HG03457 (cell line): ENCODE measurements around the gene TRPM3.
"Not testable (repeated sequence)": the region's sequence is repeated elsewhere in the genome, so short reads cannot be mapped to it uniquely, and the experiment has no call there.

ENCODE experiments used
- ATAC-seq: cut with Tn5 transposase; IDR thresholded peaks from one replicate; pipeline ENCODE4 v1.9.1; 2021; ENCODE audit warnings: moderate number of reproducible peaks; ENCODE audit not compliant: unreplicated experiment

Gene TRPM3

GRCh38 chr9:70677055-70677735 lies 444.2 kb downstream of the TRPM3 start:
- no peak for ATAC-seq

DNA sequence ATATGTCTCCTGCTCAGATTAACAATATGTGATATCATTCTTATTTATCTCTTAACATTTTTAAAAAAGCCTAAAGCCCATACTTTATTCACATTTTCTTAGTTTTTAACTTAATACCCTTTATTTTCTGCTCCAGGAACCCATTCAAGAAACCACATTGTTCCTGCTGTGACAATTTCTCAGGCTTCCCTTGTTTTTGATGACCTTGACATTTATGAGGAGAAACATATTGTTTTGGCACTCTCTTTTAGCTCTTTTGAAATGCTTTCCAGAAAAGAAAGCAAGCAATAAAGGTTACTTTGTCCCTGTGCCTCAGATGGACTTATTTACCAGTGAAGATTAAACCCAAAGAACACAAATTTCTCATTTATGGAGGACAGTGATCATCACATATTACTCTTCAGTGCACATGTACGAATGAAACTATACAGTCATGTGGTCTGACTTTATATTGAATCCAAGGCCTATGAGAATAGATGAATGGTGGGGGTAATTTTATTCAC lies 445.5 kb downstream of the TRPM3 start:
- no peak for ATAC-seq

- no peak for ATAC-seq
These were observed 447.6 kb downstream of the TRPM3 start for GRCh38 chr9:70673844-70674243.

GRCh38 chr9:70672161-70672649 lies 449.2 kb downstream of the TRPM3 start:
- ATAC-seq = no peak

DNA sequence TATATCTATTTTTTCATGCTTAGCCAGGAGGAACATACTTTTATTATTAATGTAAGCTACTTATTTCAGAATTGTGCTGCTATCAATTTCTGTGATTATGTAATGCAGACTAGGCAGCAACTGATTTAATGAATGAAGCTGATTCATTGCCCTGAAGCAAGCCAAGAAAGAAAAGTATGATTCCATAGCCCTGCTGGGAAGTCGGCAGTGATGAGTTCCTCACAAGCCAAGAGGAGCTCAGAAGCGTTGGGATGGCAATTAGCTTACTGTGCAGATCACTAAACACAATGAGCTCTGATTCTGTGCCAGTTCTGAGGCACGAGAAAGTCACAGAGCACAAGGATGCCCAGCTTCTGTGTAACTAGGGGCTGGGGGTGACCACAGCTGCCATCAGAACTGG lies 452.7 kb downstream of the TRPM3 start:
- ATAC-seq = no peak

DNA sequence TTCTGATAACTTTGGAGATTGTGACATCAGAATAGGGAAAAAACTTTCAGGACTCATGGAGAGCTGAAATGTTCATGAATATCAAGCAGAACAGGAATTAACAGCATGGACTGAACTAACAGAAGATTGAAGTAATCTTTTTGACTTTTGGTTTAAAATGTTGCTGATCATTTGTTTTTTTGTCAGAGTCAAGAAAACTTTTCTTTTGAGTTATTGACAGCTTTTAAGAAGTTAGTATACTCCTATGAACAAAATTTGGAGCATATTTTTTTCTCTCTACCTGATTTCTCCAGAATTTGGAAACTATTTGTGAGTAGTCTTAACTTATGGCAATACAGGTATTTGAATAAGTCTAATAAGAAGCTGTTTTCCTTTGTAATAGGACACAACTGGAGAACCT lies 462.7 kb downstream of the TRPM3 start:
- ATAC-seq = no peak

DNA sequence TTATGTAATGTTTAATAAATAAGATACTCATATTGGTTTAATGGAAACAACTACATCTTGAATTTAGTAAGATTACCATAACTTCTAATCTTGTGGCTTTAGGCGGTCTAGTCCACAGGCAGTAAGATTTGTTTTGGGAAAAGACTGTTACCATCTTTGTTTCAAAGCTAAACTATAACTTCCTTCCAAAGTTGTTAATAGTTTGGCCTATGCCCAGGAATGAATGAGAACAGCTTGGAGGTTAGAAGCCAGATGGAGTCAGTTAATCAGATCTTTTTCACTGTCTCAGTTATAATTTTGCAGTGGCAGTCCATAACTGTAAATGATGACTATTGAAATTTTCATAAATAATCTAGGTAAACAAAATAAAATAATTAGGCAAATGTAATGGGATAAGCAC lies 465.1 kb downstream of the TRPM3 start:
- ATAC-seq = no peak

- no peak for ATAC-seq
These were observed 467.3 kb downstream of the TRPM3 start for GRCh38 chr9:70654144-70654543.

DNA sequence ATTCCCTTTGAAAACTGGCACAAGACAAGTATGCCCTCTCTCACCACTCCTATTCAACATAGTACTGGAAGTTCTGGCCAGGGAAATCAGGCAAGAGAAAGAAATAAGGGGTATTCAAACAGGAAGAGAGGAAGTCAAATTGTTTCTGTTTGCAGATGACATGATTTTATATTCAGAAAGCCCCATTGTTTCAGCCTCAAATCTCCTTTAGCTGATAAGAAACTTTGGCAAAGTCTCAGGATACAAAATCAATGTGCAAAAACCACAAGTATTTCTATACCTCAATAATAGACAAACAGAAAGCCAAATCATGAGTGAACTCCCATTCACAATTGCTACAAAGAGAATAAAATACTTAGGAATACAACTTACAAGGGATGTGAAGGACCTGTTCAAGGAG lies 476.8 kb downstream of the TRPM3 start:
- ATAC-seq = not testable (repeated sequence)

DNA sequence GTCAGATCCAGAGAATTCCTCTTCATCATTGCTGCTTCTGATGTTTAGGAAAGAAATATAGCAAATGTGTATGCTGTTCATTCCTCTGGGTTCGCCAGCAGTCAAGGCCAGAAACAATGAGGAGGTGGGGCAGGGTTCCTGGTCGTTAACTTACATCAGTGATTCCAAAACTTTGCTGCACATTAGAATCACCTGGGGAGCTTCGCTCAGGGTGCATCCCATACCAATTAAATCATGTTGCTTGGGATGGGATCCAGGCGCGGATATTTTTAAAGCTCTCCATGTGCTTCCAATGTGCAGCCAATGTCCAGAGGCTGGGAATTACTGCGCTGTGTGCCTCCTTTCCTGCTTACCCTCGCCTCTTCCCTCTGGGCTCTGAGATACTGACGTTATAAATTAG lies 479.1 kb downstream of the TRPM3 start:
- ATAC-seq = no peak

- ATAC-seq = no peak
These were observed 479.8 kb downstream of the TRPM3 start for GRCh38 chr9:70641631-70642030.

DNA sequence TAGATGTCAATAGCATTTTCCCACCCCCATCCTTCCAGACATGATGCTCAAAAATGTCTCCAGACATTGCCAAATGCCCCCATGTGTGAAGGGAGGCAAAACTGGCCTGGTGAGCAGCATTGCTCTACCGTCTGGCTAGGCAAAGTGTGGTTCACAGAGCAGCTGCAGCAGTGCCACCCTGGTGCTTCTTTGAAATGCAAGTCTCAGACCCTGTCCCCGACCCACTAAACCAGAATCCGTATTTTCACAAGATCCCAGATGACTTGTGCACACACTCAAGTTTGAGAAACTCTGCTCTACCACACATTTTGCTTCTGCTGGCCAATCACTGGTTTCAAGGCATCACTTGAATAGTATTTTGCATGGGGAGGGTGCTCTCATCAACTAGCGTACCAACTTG lies 480.4 kb downstream of the TRPM3 start:
- ATAC-seq = no peak

GRCh38 chr9:70639853-70640814 lies 481.3 kb downstream of the TRPM3 start:
- ATAC-seq = no peak

DNA sequence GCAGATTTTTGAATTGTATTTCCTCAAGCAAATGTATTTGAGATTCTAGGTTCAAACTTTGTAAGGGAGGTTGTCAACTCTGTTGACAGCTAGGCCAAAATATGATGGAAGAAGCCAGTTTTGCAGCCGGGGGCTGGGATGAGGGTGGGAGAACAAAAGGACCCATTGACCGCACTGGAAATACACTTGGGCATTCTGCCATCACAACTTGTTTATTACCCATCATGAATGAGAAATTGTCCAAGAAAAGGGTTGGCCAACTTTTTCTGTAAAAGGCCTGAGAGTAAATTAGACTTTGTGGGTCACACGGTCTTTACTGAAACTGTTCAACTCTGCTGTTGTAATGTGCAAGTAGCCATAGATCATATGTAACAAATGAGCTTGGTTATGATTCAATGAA lies 485.6 kb downstream of the TRPM3 start:
- no peak for ATAC-seq

GRCh38 chr9:70634696-70635095 lies 486.7 kb downstream of the TRPM3 start:
- ATAC-seq = no peak

GRCh38 chr9:70630971-70631370 lies 490.4 kb downstream of the TRPM3 start:
- ATAC-seq = no peak

GRCh38 chr9:70629080-70629685 lies 492.2 kb downstream of the TRPM3 start:
- ATAC-seq = not testable (repeated sequence)

GRCh38 chr9:70625078-70625477 lies 496.3 kb downstream of the TRPM3 start:
- ATAC-seq = no peak

DNA sequence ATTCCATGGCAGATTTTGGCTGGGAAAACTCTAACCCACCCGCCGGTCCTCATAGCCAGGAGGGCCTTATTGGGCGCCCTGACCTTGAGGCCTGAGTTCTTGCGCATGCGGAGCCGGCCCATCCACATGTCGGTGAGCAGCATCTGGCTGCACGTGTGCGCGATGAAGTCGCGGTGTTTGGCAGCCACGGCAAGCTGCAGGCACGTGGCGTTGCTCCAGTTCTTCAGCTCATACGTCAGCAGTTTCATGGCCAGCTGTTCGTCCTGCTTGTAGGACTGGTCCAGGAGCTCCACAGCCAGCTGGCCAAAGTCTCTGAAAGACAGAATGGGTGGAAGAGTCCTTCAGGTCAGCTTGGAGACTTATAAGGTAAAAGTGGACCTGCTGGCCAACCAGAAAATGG lies 502.6 kb downstream of the TRPM3 start:
- ATAC-seq = no peak

DNA sequence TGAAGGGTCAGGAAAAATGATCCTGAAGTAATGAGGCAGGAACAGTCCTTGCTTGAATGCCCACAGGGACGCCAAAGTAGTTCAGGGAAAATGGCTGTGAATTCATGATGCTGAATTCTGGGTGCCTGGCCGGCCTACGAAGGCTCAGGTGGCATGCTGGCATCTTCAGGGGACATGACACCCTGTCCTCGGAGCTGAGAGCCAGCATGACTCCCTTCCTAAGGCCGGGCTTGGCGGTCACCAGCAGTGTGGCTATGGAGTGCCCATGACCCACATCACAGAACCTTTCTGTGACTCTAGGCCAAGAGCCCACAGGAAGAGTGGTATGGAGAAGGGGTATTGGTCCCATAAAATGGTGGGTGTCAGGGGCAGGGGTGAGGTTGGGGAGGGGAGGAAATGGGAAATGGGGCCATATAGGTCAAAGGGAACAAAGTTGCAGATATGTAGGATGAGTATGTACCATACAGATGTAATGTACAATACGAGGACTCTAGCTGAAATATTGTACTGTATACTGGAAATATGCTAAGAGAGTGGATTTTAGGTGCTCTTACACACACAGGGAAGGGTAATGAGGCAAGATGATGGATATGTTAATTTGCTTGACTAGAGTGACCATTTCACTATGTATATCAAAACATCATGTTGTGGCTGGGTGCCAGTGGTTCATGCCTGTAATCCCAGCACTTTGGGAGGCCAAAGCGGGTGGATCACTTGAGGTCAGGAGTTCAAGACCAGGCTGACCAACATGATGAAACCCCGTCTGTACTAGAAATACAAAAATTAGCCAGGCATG lies 504.2 kb downstream of the TRPM3 start:
- ATAC-seq = no peak
